ENCODE measurements around the gene DCDC2C. TPM values are rescaled to one million over a fixed set of nuclear protein-coding genes. Genes with fewer than 3 reads are reported as not detected.

DCDC2C gene
- total RNA-seq, 1 donor from 2014 or later, result not detected

- H3K27ac ChIP-seq, result peak overlapping the region; percentile 51
- H3K4me2 ChIP-seq, result no peak overlapping the region
- H3K9me3 Mint-ChIP-seq, result peaks cover 34% of the 10 kb centered on the region
Measured at GRCh38 chr2:3849213-3849612, 145.8 kb downstream of the DCDC2C start.

GRCh38 chr2:3857576-3857975 lies 154.2 kb downstream of the DCDC2C start:
- H3K4me1 ChIP-seq, result no peaks in the 10 kb centered on the region
- H3K9me3 Mint-ChIP-seq, result peaks cover 18% of the 10 kb centered on the region
- no peaks in the 10 kb centered on the region for H3K79me2 ChIP-seq (ENCODE audit: low read depth)
- H3K36me3 ChIP-seq, result no peaks in the 10 kb centered on the region
- TF ChIP-seq CTCF (IDR thresholded peaks at IDR 0.05) (no peak), EZH2 (IDR thresholded peaks at IDR 0.05) (no peak)
- H3K9ac ChIP-seq, result no peak overlapping the region
- H3K4me3 ChIP-seq, result no peak overlapping the region
- H3K27ac ChIP-seq, result no peak overlapping the region
- H3K27me3 Mint-ChIP-seq (ENCODE audit: insufficient read depth, low read depth), result no peaks in the 10 kb centered on the region
- H3K4me3 Mint-ChIP-seq, result no peak overlapping the region
- H3K9me3 ChIP-seq (ENCODE audit: low read depth), result no peaks in the 10 kb centered on the region
- DNase-seq (ENCODE audit: low spot score), result no peak
- no peaks in the 10 kb centered on the region for H3K27me3 ChIP-seq
- H4K20me1 ChIP-seq (ENCODE audit: low read depth), result no peaks in the 10 kb centered on the region
- no peaks in the 10 kb centered on the region for H3K4me1 Mint-ChIP-seq
- no peak overlapping the region for H2AFZ ChIP-seq (replicated peaks)
- H3K4me2 ChIP-seq, result no peak overlapping the region
- no peaks in the 10 kb centered on the region for H3F3A ChIP-seq (ENCODE audit: low read depth)
- no peaks in the 10 kb centered on the region for H3K36me3 Mint-ChIP-seq
- H3K27ac Mint-ChIP-seq, result no peak overlapping the region

More at GRCh38 chr2:3849213-3849612, 145.8 kb downstream of the DCDC2C start:
- Mint-ChIP-seq H3K27me3 (ENCODE audit: insufficient read depth, low read depth) (no peaks in the 10 kb centered on the region), H3K36me3 (no peaks in the 10 kb centered on the region), H3K27ac (no peak overlapping the region), H3K4me1 (no peaks in the 10 kb centered on the region), H3K4me3 (no peak overlapping the region)
- Histone ChIP-seq H3K9me3 (ENCODE audit: low read depth) (no peaks in the 10 kb centered on the region), H3K27me3 (no peaks in the 10 kb centered on the region), H3K9ac (no peak overlapping the region), H3K4me1 (peaks cover 14% of the 10 kb centered on the region), H3K36me3 (no peaks in the 10 kb centered on the region), H2AFZ (replicated peaks) (peak overlapping the region; percentile 80), H3K4me3 (no peak overlapping the region), H3F3A (ENCODE audit: low read depth) (peaks cover 13% of the 10 kb centered on the region), H3K79me2 (ENCODE audit: low read depth) (no peaks in the 10 kb centered on the region), H4K20me1 (ENCODE audit: low read depth) (no peaks in the 10 kb centered on the region)
- TF ChIP-seq EZH2 (IDR thresholded peaks at IDR 0.05) (no peak), EZH2phosphoT487 (IDR thresholded peaks at IDR 0.05) (no peak), CTCF (IDR thresholded peaks at IDR 0.05) (no peak)
- no peak for DNase-seq (ENCODE audit: low spot score)

- no peaks in the 10 kb centered on the region for H3F3A ChIP-seq (ENCODE audit: low read depth)
- no peaks in the 10 kb centered on the region for H3K36me3 Mint-ChIP-seq
- H3K4me3 ChIP-seq, result no peak overlapping the region
- no peaks in the 10 kb centered on the region for H3K27me3 ChIP-seq
- H3K4me1 ChIP-seq, result no peaks in the 10 kb centered on the region
- H2AFZ ChIP-seq (replicated peaks), result peak overlapping the region; percentile 63
- H3K27ac ChIP-seq, result no peak overlapping the region
- H3K27me3 Mint-ChIP-seq (ENCODE audit: insufficient read depth, low read depth), result peaks cover 4% of the 10 kb centered on the region
- H3K27ac Mint-ChIP-seq, result peak overlapping the region; percentile 90
- no peaks in the 10 kb centered on the region for H3K79me2 ChIP-seq (ENCODE audit: low read depth)
- no peak for DNase-seq (ENCODE audit: low spot score)
- H3K4me2 ChIP-seq, result no peak overlapping the region
- no peaks in the 10 kb centered on the region for H3K9me3 Mint-ChIP-seq
- TF ChIP-seq EZH2phosphoT487 (IDR thresholded peaks at IDR 0.05) (no peak), EZH2 (IDR thresholded peaks at IDR 0.05) (no peak), CTCF (IDR thresholded peaks at IDR 0.05) (no peak)
- H4K20me1 ChIP-seq (ENCODE audit: low read depth), result no peaks in the 10 kb centered on the region
- H3K9me3 ChIP-seq (ENCODE audit: low read depth), result no peaks in the 10 kb centered on the region
- H3K4me1 Mint-ChIP-seq, result peaks cover 7% of the 10 kb centered on the region
- no peak overlapping the region for H3K4me3 Mint-ChIP-seq
- no peaks in the 10 kb centered on the region for H3K36me3 ChIP-seq
- H3K9ac ChIP-seq, result no peak overlapping the region
Measured at GRCh38 chr2:3864943-3865865, 161.8 kb downstream of the DCDC2C start.

Data from neural progenitor cell (in vitro differentiated cells).